Frontal cortex (tissue), 4 donors: ENCODE results near the gene ZBTB25. TPM values are rescaled to one million over a fixed set of nuclear protein-coding genes. Genes with fewer than 3 reads are reported as not detected.

Source experiments
- DNase-seq, 2 donors: peaks; one replicate each; pipeline ENCODE4 v3.0.0; 2012; ENCODE audit warnings: low spot score in 2 of 2
- FAIRE-seq: peaks from 2 replicates; lab custom pipeline; 2012; peaks lifted over from hg19 to GRCh38; lab: Jason Lieb, UNC
- total RNA-seq: library from RNA; depleted of rRNA; stranded (reverse); fragments of >200 nt; gene quantifications from one replicate; pipeline ENCODE4 v1.2.3, GENCODE V29; 2014
- donor health status: control.
- donor health status: control.
- donor health status: control.

ZBTB25 gene
- total RNA-seq = 15.5 TPM

- no peak for FAIRE-seq
- peak; percentile 69 to 81 for DNase-seq
Observed at GRCh38 chr14:64503434-64504309, at the start of gene ZBTB25. ZBTB25 (minus strand) TSS chr14:64503838; CDS start chr14:64490533, 13,305 bp downstream.

DNA sequence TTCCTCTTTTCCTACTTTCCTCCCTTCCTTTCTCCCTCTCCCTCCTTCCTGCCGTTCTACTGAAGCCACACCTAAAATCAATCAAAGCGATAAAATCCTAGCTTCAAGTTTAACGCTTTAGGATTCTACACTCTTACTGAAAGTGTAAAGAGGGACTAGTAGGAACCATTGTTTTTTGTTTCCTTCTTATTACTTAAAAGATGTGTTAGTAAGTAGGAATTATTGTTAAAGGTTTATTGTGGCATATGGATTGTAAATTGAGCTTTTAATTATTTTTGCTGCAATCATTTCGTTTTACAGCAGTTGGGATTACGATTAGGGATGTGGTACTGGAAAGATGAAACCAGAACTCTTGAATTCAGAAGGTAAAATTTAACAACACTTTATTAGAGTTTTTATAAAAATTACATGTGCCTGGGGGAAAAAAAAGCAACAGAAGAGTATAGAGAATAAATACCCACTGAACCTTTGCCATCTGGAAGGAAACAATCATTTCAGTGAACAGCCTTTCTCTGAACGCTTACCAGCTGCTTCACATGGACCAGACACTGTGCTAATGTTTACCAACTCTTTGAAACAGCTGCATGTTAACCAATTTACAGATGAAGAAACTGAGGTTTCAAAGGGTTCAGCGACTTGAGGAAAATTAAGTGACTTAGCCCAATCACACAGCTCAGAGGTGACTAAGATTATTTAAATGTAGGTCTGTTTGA is 47.1 kb upstream of the ZBTB25 start:
- FAIRE-seq = no peak
- DNase-seq = peak in 1 of 2 donors; percentile 52

DNA sequence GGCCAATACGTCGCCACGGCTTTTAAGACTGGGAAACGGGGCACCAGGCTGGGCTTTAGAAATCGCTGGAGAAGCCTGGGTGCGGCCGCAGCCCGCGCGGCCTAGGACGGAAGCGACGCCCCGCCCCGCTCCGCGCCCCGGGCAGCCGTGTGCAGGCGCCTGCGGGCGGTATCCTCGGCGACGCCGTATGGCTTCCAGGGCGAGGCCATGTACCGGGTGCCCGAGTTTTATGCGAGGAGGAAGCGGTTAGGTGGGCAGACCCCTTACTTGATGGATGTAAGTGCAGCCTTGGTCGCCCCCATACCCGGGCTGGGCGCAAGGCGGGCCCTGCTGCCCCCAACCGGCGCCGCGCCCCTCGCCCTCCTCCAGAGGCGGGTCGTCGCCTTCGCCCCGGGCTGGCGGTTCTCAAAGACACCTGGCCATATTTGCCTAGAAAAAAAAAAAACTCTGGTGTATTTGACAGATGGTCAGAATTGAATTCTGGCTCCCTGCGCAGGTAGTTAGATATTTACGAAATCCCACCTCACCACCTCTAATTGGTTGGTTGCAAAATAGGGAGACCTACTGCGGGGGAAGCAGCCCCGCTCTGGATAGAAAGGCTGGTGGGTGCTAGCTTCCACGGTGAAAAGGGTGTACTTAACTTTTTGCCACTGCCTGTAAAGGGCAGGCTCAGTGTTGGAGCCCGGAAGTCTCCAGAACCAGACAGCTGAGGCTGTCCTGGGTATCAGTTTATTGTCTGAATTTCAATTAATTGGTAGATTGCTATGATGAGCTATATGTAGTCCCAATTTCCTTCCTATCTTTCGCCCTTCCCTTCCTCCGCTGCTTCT is 46.4 kb upstream of the ZBTB25 start, which contains the start of gene PPP1R36:
TSS of gene PPP1R36 (plus strand) at position 171 of the 830 bp plus-strand sequence. CDS start at position 208, 37 bp downstream.
- FAIRE-seq (no peak), DNase-seq (peak; percentile 47 to 50)

GRCh38 chr14:64549016-64549415 is 45.4 kb upstream of the ZBTB25 start:
- FAIRE-seq (no peak), DNase-seq (no peak)

GRCh38 chr14:64544607-64545312 is 41.1 kb upstream of the ZBTB25 start:
- DNase-seq (no peak), FAIRE-seq (no peak)

- no peak for DNase-seq
- FAIRE-seq = no peak
Observed at GRCh38 chr14:64542836-64543201, 39.2 kb upstream of the ZBTB25 start.

DNA sequence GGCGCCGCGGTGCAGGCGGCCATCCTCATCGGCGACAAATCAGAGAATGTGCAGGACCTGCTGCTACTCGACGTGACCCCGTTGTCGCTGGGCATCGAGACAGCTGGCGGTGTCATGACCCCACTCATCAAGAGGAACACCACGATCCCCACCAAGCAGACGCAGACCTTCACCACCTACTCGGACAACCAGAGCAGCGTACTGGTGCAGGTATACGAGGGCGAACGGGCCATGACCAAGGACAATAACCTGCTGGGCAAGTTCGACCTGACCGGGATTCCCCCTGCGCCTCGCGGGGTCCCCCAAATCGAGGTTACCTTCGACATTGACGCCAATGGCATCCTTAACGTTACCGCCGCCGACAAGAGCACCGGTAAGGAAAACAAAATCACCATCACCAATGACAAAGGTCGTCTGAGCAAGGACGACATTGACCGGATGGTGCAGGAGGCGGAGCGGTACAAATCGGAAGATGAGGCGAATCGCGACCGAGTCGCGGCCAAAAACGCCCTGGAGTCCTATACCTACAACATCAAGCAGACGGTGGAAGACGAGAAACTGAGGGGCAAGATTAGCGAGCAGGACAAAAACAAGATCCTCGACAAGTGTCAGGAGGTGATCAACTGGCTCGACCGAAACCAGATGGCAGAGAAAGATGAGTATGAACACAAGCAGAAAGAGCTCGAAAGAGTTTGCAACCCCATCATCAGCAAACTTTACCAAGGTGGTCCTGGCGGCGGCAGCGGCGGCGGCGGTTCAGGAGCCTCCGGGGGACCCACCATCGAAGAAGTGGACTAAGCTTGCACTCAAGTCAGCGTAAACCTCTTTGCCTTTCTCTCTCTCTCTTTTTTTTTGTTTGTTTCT is 38.6 kb upstream of the ZBTB25 start:
- no peak for DNase-seq

DNA sequence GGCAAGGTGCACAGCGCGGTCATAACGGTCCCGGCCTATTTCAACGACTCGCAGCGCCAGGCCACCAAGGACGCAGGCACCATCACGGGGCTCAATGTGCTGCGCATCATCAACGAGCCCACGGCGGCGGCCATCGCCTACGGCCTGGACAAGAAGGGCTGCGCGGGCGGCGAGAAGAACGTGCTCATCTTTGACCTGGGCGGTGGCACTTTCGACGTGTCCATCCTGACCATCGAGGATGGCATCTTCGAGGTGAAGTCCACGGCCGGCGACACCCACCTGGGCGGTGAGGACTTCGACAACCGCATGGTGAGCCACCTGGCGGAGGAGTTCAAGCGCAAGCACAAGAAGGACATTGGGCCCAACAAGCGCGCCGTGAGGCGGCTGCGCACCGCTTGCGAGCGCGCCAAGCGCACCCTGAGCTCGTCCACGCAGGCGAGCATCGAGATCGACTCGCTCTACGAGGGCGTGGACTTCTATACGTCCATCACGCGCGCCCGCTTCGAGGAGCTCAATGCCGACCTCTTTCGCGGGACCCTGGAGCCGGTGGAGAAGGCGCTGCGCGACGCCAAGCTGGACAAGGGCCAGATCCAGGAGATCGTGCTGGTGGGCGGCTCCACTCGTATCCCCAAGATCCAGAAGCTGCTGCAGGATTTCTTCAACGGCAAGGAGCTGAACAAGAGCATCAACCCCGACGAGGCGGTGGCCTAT is 37.8 kb upstream of the ZBTB25 start:
- DNase-seq (no peak), FAIRE-seq (no peak)

More for the DNA sequence above, 38.6 kb upstream of the ZBTB25 start:
- FAIRE-seq = no peak

- DNase-seq = peak; percentile 95
- peak; percentile 99 for FAIRE-seq
Observed at GRCh38 chr14:64540208-64541202, 36.9 kb upstream of the ZBTB25 start, which contains the start of gene HSPA2. HSPA2 (plus strand) TSS chr14:64540741; CDS start chr14:64540850, 109 bp downstream.

GRCh38 chr14:64536488-64537245 is 33.0 kb upstream of the ZBTB25 start:
- DNase-seq (no peak), FAIRE-seq (no peak)

GRCh38 chr14:64531567-64531966 is 27.9 kb upstream of the ZBTB25 start:
- no peak for FAIRE-seq
- no peak for DNase-seq

GRCh38 chr14:64525354-64525753 is 21.7 kb upstream of the ZBTB25 start:
- no peak for FAIRE-seq
- no peak for DNase-seq

- DNase-seq (no peak), FAIRE-seq (no peak)
Observed at GRCh38 chr14:64522591-64523355, 19.1 kb upstream of the ZBTB25 start.

DNA sequence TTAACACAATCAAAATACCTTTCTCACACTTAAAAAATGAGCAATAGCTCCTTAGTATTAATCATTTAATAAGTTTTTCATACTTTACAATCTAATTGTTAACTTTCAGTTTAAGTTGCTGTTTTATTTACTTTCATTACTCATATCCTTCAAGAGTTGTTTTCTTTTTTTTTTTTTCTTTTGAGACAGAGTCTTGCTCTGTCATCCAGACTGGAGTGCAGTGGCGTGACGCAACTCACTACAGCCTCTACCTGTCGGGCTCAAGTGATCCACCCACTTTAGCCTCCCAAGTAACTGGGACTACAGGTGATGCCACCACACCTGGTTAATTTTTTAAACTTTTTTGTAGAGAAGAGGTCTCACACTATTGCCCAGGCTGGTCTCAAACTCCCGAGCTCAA is 17.1 kb upstream of the ZBTB25 start:
- no peak for FAIRE-seq

DNA sequence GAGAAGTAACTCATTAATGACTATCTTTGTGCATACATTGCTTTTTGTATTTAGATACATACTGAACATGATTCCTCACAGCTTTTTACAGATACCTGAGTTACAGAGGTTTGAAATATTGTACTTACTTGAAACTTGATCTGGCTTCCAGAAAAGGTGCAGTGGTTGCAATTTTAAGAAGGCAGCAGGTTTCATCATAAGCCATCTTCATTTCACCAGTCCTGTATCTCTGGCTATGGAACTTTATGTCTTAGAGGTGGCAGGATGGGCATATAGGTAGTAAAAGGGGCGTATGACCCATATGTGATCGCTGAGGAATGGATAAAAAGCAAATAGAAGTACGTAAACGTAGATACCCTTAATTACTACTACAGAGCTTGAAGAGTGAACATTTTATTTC is 14.6 kb upstream of the ZBTB25 start:
- DNase-seq = no peak
- FAIRE-seq = no peak

More for the DNA sequence above, 17.1 kb upstream of the ZBTB25 start:
- DNase-seq = no peak
